ENCODE measurements around the gene LGALS16. TPM values are rescaled to one million over a fixed set of nuclear protein-coding genes. Genes with fewer than 3 reads are reported as not detected.

The LGALS16 gene
- total RNA-seq, 1 experiment from 2014 or later, result not detected

- no peak overlapping the region for H3K4me3 Mint-ChIP-seq (ENCODE audit: unreplicated experiment)
- BruUV-seq (replicated peaks), result no TSS peak
- CTCF ChIA-PET, result interaction anchor here (0.7 kb wide), 1 partner anchor 1605 kb away, joined by 3 read pairs; no protein-coding TSS in a partner anchor
- intact Hi-C loops (cut with micrococcal nuclease), result no loop called here
- H3K4me1 Mint-ChIP-seq (ENCODE audit: insufficient read depth, unreplicated experiment), result peaks cover 11% of the 10 kb centered on the region
- peaks cover 44% of the 10 kb centered on the region for H3K27me3 Mint-ChIP-seq (ENCODE audit: insufficient read depth, unreplicated experiment)
- H3K27ac Mint-ChIP-seq (ENCODE audit: low read depth, unreplicated experiment), result no peak overlapping the region
- no peaks in the 10 kb centered on the region for H3K36me3 Mint-ChIP-seq (ENCODE audit: insufficient read depth, unreplicated experiment)
- POLR2A ChIA-PET, result no interaction called here
- TF ChIP-seq CTCF (IDR thresholded peaks at IDR 0.05; ENCODE audit: unreplicated experiment), result no peak
- DNase-seq (ENCODE audit: unreplicated experiment), result no peak
- H3K9me3 Mint-ChIP-seq (ENCODE audit: unreplicated experiment), result no peaks in the 10 kb centered on the region
Measured at GRCh38 chr19:39692166-39692565, 36.5 kb downstream of the LGALS16 start.

GRCh38 chr19:39692822-39693221 lies 37.1 kb downstream of the LGALS16 start:
- Mint-ChIP-seq H3K4me3 (ENCODE audit: unreplicated experiment) (no peak overlapping the region), H3K36me3 (ENCODE audit: insufficient read depth, unreplicated experiment) (no peaks in the 10 kb centered on the region), H3K9me3 (ENCODE audit: unreplicated experiment) (no peaks in the 10 kb centered on the region), H3K4me1 (ENCODE audit: insufficient read depth, unreplicated experiment) (peaks cover 11% of the 10 kb centered on the region), H3K27ac (ENCODE audit: low read depth, unreplicated experiment) (no peak overlapping the region), H3K27me3 (ENCODE audit: insufficient read depth, unreplicated experiment) (peaks cover 45% of the 10 kb centered on the region)
- BruUV-seq (replicated peaks), result no TSS peak
- intact Hi-C loops (cut with micrococcal nuclease), result no loop called here
- no peak for DNase-seq (ENCODE audit: unreplicated experiment)
- no peak for TF ChIP-seq CTCF (IDR thresholded peaks at IDR 0.05; ENCODE audit: unreplicated experiment)
- ChIA-PET CTCF (interaction anchor here (0.5 to 0.7 kb wide), 2 partner anchors 21 to 1604 kb away, joined by 3 read pairs; no protein-coding TSS in a partner anchor), POLR2A (no interaction called here)

DNA sequence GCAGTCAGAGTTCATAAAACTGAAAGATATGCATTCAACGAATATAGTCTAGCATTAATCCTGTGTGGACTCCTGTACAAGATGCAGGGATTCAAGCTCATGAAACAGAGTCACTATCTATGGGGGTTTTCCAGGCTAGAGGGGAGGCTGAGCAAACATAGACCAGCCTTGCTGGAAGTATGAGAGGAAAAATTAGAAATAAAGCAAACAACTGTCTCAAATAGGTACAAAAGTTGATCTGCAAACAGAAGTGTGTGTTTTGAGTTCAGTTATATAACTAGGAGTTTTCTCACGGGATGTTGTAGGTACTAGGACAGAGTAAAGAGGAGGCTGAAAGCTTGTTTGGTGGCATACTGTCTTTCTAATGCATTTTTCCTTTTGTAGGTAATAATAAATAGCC lies 40.0 kb downstream of the LGALS16 start:
- intact Hi-C loops (cut with micrococcal nuclease), result no loop called here
- ChIA-PET CTCF (interaction anchor here (1.0 kb wide), 1 partner anchor 25 kb away, joined by 3 read pairs; no protein-coding TSS in a partner anchor), POLR2A (interaction anchor here (0.6 to 0.9 kb wide), 3 partner anchors 12 to 260 kb away, joined by 3 read pairs; partner anchors contain the start of gene RPS16)
- no TSS peak for BruUV-seq (replicated peaks)
- H3K9me3 Mint-ChIP-seq (ENCODE audit: unreplicated experiment), result no peaks in the 10 kb centered on the region
- H3K4me3 Mint-ChIP-seq (ENCODE audit: unreplicated experiment), result no peak overlapping the region
- no peak for DNase-seq (ENCODE audit: unreplicated experiment)
- no peaks in the 10 kb centered on the region for H3K36me3 Mint-ChIP-seq (ENCODE audit: insufficient read depth, unreplicated experiment)
- no peak for TF ChIP-seq CTCF (IDR thresholded peaks at IDR 0.05; ENCODE audit: unreplicated experiment)
- no peak overlapping the region for H3K27ac Mint-ChIP-seq (ENCODE audit: low read depth, unreplicated experiment)
- peaks cover 66% of the 10 kb centered on the region for H3K27me3 Mint-ChIP-seq (ENCODE audit: insufficient read depth, unreplicated experiment)
- H3K4me1 Mint-ChIP-seq (ENCODE audit: insufficient read depth, unreplicated experiment), result peaks cover 11% of the 10 kb centered on the region

GRCh38 chr19:39696387-39696786 lies 40.7 kb downstream of the LGALS16 start:
- no TSS peak for BruUV-seq (replicated peaks)
- TF ChIP-seq CTCF (IDR thresholded peaks at IDR 0.05; ENCODE audit: unreplicated experiment), result no peak
- intact Hi-C loops (cut with micrococcal nuclease), result no loop called here
- Mint-ChIP-seq H3K4me1 (ENCODE audit: insufficient read depth, unreplicated experiment) (peaks cover 11% of the 10 kb centered on the region), H3K9me3 (ENCODE audit: unreplicated experiment) (no peaks in the 10 kb centered on the region), H3K27ac (ENCODE audit: low read depth, unreplicated experiment) (peak overlapping the region; percentile 6), H3K4me3 (ENCODE audit: unreplicated experiment) (no peak overlapping the region), H3K36me3 (ENCODE audit: insufficient read depth, unreplicated experiment) (no peaks in the 10 kb centered on the region), H3K27me3 (ENCODE audit: insufficient read depth, unreplicated experiment) (peaks cover 66% of the 10 kb centered on the region)
- ChIA-PET CTCF (interaction anchor here (2.2 kb wide), 1 partner anchor 25 kb away, joined by 7 read pairs; no protein-coding TSS in a partner anchor), POLR2A (interaction anchor here (0.6 kb wide), 1 partner anchor 133 kb away, joined by 3 read pairs; no protein-coding TSS in a partner anchor)
- DNase-seq (ENCODE audit: unreplicated experiment), result peak; percentile 61
